Fibroblast of the conjunctiva (primary cell): Measurements from ENCODE around the gene CD81.
"Not testable (repeated sequence)": the region's sequence is repeated elsewhere in the genome, so short reads cannot be mapped to it uniquely, and the experiment has no call there.

ENCODE experiments used
- DNase-seq: peaks from one replicate; pipeline ENCODE4 v3.0.0-alpha.2; 2010; ENCODE audit warnings: low read depth

The CD81 gene

DNA sequence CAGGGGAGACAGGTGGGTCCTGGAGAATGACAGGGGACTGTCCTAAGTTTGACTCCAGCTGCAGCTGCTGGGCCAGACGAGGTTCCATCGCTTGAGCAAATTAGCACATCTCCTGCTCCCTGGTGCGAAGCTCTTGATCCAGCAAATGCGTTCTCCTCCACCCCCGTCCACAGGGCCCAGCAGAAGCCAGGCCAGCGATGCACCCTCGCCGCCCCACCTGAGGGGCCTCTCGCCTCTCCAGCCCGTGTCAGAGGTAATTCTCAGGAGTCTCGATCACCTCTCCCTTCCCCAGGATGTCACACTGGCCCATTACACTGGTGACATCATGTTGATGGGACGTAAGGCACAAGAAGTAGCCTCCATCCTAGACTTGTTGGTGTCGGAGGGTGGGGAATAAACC, 19.5 kb upstream of the CD81 start:
- DNase-seq, result not testable (repeated sequence)

DNA sequence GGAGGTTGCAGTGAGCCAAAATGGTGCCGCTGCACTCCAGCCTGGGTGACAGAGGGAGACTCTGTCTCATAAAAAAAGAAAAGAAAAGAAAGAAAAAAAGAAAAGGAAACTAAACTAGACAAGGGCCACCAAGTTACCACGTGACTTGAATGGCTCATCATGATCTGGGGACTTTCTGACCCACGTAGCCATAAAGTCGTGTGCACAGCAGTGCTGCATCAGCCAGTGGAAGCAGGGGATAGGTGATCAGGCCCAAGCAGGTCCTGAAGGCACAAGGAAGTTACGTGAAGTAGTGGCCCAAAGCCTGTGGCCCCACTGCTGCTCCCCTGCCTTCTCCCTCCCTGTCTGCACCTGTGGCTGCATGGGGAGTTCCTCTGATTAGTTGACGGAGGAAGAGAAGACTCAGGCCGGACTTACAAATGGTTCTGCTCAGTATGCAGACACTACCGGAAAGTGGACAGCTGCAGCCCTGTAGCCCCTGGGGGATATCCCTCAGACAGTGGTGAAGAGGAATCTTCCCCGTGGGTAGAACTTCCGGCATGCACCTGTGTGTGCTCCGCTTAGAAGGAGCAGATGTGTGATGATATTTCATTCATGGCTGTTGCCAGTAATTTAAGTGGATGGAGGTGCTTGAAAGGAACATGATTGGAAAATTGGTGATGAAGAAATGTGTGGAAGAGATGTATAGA, 18.2 kb upstream of the CD81 start:
- DNase-seq, result no peak

DNA sequence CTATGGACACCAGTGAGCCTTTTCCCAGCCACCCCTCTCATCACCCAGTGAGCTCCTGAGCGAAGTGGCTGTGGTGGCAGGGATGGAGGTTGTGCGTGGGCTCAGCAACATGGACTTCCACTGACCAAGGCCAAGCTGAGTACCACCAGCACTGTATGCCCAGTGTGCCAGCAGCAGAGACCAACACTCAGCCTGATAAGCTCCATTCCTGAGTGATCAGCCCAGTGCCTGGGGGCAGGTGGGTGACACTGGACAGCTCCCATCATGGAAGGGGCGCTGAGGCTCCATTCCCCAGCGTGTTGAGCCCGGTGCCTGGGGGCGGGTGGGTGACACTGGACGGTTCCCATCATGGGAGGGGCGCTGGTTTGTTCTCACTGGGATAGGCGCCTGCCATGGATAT, 17.6 kb upstream of the CD81 start:
- DNase-seq, result no peak

DNA sequence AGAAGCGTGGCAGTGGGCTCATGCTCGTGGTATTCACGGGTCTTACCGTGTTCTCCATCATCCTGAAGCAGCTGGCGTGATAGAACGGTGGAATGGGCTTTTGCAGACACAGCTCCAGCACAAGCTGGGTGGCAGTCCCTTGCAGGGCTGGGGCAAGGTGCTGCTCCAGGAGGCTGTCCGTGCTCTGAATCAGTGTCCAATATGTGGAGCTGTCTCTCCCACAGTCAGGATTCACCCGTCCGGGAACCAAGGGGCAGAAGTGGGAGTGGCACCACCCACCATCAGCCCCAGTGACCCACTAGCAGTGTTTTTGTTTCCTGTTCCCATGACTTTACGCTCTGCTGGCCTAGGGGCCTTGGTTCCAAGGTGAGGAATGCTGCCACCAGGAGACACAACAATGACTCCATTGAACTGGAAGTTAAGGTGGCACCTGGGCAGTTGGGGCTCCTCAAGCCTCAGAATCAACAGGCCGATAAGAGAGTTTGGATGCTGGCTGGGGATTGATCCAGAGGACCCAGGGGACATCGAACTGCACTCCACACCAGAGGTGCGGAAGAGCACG, 16.9 kb upstream of the CD81 start:
- no peak for DNase-seq

DNA sequence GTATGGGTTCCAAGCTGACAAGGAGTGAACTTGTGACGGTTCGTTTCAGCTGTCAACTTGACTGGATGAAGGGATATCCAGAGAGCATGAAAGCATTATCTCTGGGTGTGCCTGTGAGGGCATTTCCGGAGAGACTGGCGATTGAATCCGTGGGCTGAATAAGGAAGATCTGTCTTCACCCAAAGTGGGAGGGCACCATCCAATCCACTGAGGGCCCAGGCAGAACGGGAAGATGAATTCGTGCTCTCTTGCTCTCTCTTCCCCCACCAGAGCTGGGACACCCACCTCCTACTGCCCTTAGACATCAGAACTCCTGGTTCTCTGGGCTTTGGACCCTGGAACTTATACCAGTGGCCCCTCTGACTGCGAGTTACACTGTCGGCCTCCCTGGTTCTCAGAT, 15.5 kb upstream of the CD81 start:
- DNase-seq, result no peak

DNA sequence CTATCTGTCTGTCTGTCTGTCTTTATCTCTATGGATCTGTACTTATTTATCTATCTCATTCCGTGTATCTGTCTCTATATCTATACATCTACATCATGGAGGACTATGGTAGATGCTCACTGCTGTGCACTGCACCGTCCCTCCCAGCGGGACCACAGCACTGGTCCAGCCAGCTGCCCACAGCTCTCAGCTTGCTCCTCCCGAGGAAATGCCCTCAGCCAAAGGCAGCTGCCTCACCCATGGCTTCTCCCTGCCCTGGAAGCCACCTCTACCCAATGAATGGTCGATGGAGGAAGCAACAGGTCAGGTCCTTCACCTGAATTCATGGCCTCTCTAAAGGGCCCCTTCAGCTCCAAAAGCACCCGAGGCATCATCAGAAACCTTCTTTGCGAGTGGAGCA, 14.7 kb upstream of the CD81 start:
- DNase-seq, result no peak

DNA sequence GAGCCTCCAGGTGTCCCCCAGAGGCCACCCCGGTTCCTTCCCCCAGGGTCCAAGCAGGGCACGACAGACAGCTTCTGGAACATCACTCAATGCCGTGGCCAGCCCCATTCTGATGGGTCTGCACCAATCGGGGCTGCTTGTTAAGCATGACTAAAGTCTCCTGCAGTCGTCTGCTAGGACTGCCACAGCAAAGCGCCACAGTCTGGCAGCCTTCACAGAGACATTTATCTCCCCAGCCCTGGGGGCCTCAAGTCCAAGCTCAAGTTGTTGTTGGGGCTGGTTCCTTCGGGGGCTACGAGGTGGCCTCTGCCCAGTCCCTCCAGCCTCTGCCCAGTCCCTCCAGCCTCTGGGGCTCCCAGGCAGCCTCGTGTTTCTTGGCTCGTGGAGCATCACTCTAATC, 14.0 kb upstream of the CD81 start:
- DNase-seq, result no peak

DNA sequence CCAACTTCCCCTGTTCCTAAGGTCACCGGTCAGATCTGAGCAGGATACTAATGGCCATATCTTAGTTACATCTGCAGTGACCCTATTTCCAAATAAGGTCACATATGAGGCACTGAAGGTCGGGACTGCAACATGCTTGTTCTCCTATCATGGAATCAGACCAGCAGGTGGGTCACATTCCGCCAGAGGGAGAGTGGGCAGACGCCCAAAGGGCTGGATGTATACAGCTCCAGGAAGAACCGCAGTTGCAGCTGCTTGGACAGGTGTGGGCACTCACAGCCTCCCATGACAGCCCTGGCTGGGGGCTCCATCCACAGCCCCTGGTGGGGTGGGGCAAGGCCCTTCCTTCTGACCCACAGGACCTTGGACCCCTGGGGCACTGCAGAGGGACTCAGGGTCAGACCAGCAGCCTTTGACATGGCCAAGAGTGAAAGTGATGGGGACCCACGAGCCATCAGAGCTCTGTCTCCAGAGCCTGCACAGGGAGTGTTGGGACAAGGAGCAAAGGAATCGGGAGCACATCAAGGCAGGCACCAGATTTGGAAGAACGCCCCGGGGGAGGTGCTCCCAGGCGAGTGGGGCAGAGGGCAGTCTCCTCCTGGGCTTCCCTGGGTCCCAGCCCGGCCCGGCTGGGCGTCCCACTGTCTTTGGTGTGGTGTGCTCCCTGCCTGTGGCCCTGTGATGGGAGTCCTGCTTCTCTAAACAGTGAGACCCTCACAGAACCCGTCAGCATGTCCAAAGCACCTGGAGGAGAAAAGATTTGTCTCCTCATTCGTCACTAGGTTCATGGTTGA, 13.3 kb upstream of the CD81 start:
- DNase-seq, result no peak

DNA sequence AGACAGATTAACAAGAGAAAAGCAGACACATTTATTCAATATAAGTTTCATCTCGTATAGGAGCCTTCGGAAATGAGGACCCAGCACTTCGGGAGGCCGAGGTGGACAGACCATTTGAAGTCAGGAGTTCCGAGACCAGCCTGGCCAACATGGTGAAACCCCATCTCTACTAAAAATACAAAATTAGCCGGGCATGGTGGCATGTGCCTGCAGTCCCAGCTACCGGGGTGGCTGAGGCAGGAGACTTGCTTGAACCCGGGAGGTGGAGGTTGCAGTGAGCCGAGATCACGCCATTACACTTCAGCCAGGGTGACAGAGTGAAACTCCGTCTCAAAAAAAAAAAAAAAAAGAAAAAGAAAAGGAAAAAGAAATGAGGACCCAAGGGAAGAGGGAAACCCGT, 12.7 kb upstream of the CD81 start:
- not testable (repeated sequence) for DNase-seq

DNA sequence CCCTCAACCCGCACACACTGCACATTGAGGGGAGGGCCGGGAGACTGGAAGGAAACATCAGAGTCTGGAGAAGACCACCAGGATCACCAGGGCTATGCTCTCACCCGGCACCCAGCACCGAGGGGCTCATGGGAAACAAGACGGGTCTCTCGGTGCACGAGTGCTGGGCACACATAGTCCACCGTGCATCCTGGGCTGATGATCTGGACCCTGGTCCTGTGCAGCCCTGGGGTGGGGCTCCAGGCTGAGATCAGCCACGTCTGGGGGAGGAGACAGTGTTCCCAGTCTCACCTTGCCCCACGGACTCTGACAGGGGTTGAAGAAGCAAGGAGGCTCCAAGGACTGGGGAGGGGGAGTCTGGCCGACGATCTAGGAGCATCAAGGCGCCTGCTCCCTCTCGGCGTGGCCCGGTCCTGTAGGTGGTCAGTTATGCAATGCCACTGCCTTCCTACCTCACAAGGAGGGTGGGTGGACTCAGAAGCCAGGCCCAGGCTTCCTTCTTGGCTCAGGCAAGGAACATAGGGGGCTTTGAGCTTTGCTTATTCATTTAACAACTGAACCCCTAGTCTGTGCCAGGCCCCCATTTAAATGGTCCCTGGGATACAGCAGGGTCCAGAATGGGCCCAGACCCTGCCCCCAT, 11.4 kb upstream of the CD81 start:
- DNase-seq, result no peak

DNA sequence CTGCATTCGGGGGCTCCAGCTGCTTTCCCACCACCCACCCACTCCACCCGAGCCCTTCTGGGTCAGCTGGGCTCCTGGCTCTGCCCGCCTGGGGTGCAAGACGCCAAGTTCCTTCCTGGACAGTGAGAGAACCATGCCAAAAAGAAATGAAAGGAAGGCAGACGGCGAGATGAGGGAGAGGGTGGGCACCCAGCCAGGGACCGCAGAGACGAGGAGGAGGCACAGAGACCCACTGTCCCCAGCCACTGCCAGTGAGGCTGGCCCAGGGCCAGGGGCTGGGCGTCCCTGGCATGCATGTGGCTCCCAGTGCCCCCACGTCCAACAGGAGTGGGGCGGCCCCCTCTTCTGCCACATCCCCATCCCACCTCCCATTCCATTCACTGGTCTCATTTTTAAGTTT, 10.8 kb upstream of the CD81 start:
- no peak for DNase-seq

DNA sequence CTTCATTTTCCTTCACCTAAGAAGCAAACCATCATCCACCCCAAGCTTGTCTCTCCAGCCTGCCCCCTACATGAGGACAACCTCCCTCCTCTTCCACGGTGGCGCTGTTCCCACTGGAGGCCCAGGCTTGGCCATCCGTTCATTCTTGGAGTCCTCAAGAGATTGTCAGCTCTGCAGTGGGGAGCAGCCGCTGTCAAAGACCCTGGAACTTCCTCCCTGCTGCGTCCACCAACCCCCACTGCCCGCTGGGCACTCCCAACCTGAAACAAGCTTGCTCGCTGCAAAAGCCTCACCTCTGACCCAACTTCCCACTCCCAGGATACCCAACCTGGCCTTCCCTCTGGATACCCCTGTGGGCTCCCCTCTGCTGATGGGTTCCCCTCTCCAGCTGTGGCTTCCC, 10.4 kb upstream of the CD81 start:
- no peak for DNase-seq

DNA sequence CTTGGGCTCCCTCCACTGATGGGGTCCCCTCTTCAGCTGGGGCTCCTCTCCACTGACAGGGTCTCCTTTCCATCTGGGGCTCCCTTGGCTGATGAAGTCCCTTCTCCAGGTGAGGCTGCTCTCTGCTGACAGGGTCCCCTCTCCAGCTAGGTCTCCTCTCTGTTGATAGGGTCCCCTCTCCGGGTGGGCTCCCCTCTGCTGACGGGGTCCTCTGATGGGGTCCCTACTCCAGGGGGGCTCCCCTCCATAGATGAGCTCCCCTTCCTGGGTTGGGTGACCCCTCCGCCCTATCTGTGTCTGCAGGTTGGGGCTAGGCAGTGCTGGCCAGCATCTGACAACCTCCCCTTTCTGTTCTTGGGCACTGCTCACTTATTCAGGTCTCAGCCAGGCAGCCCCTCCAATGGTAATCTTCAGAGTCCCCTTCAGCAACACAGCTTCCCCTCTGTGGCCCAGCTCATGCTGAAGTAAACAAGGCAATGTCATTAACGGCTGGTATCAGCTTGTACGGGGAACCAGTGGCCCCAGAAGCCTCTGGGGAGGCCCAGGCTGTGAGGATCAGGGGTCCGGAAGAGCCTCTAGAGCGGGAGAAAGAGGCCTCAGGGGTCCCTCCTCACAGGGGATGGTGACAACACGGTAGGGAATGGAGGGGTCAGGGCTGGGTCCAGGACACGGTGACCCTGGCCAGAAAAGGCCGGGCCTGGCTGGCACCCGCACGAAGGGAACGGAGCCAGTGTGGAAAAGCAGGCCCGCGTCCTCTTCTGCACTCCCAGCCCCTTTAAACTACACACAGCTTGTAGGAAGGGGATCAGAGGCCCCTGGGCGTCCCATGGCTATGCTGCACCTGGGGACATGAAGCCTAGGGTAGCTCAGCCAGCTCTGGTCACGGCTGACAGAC, 9.6 kb upstream of the CD81 start:
- no peak for DNase-seq

DNA sequence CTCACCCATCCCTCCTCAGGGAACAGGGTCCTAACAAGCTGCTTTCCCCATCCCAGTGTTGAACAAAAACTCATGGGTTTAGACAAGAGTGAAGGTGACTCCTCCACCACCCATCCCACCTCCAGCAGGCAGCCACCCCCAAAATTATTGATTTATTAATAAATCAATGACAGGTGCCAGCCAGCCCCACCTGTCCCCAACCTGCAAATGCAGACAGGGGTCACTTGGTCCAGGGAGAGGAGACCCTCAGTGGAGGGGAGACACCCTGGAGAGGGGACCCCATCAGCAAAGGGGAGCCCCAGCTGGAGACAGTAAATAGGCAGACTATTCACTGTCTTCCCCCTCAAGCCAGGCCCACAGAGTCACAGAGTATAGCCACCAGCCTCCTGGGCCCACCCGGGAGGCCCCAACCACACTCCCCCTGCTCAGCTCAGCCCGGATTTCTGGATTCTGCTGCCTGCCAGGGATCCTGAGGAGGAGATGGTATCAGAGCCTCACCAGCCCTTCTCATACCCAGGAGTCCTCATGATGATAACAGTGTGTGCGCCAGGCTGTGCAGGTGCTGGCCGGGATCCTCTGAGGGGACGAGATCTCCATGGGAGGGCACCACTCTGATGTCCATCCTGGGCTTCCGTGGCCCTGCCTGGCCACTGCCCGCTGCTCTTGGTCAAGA, 8.8 kb upstream of the CD81 start:
- DNase-seq, result no peak

DNA sequence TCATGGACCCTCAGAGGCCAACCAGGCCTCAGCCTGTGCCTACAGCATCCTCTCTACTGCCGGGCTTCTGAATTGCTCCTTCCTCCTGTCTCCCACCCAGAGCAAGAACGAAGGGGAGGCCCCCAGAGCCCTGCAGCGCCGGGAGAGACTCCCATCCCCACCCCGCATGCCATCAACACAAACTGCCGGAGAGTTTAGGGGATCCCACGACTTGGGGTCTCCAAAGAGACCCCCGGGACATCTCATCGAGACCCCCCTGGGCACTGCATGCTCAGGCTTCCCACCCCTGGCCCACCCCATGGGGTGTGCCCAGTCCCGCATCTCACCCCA, 8.3 kb upstream of the CD81 start:
- DNase-seq, result no peak

DNA sequence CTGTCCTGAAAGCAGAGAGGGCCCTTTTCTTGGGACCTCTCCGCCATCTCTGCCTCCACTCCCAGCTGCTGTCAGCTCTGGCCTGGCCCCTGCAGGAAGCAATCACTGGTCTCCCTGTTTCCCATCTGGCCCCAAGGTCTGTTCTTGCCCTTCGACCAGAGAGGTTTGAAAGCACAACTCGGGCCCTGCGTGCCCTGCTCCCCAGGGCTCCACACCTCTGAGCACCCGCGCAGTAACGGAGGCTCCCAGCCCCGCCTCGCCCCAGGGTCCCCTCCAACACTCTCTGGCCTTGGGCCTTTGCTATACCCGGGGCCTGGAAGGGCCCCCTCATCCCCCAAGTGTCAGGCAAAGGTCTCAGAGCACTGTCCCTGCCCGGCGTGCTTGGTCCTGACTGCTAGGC, 7.8 kb upstream of the CD81 start:
- DNase-seq, result no peak

DNA sequence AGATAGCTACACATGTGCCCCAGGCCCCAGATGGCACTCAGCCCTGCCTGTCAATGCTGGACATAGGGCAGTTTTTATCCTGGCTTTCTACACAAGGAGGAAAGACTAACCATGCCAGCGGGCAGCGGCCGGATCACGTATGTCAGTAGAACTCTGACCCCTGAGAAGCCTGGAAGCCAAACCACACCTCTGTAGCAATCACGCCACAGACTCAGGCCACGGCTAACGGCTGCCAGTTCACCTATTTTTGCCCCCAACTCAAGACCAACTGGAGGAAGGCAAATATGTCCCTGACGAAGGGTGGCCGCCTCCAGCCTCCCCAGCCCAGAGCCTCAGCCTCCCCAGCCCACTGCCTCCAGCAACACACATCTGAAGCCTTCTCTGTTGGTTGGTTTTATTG, 7.2 kb upstream of the CD81 start:
- DNase-seq, result no peak

DNA sequence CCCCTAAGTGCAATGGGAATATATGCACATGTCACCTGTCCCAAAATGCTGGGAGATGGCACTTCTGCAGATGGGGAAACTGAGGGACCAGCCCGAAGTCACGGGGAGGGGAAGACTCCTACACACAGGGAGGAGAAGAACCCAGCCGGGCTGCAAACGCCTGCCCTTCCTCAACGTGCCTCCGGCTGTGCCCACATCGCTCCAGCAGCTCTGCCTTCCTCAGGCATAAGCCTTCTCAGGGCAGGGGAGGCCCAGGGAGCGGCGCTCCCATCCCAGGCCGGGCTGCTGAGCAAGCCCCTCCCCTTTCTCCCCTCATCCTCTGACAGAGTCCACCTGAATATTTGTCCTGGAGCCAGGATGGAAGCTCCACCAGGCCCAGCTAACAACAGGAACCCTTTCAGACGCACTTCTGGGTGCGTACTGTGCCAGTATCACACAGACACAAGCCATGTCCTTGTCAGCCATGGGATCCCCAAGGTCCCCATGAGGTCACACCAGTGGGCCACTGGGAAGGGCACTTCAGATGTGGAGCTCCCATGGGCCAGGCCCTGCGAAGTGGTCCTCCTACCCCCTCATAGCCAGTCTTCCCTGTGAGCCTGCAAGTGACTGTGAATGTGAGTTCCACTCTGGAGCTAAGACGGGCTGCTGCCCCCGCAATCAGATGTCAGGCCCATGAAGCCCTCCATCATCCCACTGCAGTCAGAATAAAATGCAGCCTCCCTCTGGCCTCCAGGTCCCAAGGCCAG, 2.5 kb upstream of the CD81 start:
- DNase-seq, result no peak

DNA sequence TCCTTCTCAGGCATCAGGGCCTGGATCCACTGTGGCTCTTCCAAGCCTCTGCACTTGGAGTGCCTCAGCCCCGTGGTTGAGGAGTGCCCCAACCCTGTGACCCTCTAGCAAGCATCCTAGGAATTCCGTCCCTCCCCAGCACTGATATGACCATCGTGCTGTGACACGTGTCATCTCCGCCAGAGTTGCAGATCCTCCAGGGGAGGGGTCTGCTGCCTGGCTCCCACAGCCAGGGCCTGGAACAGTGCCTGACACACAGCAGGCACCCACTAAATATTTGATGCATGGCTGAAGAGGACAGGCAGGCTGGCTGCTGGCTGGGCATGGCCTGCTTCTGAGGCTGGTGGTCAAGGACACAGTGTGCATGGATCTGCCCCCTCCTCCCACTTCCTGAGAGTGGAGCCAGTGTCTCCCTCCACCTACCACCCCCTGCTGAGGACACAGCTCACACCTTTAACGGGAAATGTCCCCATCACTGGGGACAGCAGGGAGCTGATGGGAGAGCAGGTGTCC, 1.7 kb upstream of the CD81 start:
- no peak for DNase-seq

DNA sequence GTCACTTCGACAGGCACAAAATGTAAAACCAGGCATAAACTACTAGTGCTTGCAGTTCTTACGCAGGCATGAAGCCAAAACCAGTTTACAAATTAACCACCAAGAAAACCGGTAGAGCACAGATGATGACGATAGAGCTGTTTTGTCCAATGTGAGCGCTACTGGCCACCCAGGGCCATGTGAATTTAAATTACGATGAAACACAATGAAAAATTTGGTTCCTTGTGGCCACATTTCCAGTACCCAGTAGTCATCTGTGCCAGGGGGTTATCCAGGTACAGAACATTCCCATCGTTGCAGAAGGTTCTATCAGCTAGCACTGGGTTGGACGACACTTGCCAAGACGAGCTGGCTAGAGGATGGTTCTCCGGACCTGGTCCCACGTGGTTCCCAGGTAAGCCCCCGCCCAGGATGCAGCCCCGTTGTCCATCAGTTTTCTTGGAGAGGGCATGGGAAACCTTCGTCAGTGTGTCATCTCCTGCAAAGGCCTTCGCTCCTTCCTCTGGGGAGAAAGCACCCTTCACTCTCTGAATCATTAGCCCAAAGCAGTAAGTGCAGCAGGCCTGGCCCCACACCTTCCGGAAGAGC, 1.1 kb upstream of the CD81 start:
- DNase-seq, result no peak
